ENCODE data around the gene RNF123. TPM values are rescaled to one million over a fixed set of nuclear protein-coding genes. Genes with fewer than 3 reads are reported as not detected.
"Not testable (repeated sequence)": the region's sequence is repeated elsewhere in the genome, so short reads cannot be mapped to it uniquely, and the experiment has no call there.

The RNF123 gene
- total RNA-seq, 1 donor = 37.4 TPM

DNA sequence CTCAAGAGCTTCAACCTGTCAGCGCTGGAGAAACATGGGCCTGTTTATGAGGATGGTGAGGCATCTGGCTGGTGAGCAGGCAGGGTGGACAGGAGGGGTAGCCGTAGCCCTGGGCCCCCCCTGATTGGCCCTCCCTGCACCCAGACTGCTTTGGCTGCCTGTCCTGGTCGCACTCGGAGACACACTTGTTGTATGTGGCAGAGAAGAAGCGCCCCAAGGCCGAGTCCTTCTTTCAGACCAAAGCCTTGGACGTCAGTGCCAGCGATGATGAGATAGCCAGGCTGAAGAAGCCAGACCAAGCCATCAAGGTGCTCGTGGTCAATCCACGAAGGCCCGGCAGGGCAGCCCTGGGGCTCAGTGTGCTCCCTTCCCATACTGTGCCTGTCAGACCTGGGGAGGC, 13.4 kb upstream of the RNF123 start:
- DNase-seq (ENCODE audit: low read depth in 2 of 3, low spot score in 2 of 3) = no peak

DNA sequence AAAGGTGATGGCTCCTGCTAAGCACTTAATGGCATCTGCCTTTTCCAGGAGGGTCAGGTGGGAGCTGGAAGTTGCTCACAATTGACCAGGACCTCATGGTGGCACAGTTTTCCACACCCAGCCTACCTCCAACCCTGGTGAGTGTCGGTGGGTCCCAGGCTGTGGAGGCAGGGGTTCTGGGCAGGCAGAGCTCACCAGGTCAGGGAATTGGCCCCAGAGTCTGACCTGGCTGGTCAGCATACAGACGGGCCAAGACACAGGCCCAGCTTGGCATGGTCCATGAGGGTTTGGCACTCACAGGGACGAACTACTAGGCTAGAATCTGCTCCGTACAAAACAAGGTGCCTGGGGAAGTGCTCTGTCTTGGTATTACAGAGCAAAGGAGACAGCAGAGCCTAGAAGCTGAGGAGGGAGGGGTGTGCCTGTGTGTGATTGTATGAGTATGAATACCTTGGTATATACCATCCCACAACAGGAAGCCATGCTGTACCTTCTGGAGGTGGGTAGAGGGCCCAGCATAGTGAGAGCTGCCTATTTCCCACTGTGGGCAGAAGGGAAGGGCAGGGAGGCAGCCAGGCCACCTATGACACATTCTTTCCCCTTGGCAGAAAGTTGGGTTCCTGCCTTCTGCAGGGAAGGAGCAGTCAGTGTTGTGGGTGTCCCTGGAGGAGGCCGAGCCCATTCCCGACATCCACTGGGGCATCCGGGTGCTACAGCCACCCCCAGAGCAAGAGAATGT, 8.7 kb upstream of the RNF123 start:
- DNase-seq (ENCODE audit: low read depth in 2 of 3, low spot score in 2 of 3) = no peak

DNA sequence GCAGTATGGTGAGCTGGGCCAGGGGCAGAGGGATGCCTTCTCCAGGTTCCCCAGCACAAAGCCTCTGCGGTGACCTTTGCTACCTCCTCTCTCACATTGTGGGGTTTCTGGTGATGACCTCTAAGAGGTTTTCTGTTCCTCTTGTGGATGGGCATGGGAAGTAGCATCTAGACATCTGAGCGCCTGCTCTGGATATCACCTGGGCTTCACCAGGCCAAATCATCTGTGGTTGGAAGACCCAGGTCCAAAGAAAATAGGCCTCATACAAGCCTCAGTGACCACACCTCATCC, 8.2 kb upstream of the RNF123 start:
- DNase-seq (ENCODE audit: low read depth in 2 of 3, low spot score in 2 of 3) = no peak

DNA sequence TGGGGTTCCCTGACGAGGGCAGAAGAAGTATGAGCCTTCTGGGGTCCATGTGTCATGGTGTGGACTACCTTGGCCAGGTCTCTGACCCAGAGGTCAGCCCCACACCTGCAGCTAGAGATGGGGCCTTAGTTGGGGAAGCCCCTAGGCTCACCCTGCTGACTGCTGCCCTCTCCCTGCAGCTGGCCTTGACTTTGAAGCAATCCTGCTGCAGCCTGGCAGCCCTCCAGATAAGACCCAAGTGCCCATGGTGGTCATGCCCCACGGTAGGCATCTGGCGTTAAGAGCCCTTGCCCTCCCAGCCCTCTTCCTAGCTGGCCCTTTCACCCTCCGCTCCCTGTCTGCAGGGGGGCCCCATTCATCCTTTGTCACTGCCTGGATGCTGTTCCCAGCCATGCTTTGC, 7.8 kb upstream of the RNF123 start:
- no peak for DNase-seq (ENCODE audit: low read depth in 2 of 3, low spot score in 2 of 3)

DNA sequence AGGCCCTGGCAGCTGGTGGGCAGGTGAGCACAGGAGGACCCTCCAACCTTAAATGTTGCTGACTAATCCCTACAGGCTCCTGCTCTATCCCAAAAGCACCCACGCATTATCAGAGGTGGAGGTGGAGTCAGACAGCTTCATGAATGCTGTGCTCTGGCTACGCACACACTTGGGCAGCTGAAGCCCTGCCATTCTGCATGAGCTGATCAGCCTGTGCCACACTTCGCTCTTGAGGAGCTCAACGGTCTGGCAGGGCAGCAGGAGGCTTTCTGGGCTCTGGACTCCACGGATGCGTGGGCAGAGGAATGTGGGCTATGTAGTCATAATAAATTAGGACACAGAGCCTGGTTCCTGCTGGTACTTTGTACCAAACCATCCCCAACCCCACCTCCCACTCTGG, 6.2 kb upstream of the RNF123 start:
- DNase-seq (ENCODE audit: low read depth in 2 of 3, low spot score in 2 of 3) = no peak

DNA sequence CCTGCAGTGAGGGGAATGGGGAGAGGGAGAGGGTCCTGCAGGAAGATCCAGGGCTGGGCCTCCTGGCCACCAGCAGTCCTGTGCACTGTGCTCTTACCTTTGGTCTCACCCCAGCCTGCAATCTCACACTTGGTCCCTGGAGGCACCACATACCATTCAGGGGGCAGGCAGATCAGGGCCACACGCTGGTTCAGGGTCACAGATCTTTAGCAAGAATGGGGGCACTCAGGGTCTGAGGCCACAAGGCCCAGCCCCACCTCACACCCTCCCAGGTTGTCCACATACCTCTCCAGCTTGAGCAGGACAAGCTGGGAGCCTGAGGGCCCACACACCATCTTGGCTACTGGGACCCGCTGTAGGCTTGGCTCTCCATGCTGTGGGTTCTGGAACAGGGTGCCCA, 4.9 kb upstream of the RNF123 start:
- not testable (repeated sequence) for DNase-seq (ENCODE audit: low read depth in 2 of 3, low spot score in 2 of 3)

DNA sequence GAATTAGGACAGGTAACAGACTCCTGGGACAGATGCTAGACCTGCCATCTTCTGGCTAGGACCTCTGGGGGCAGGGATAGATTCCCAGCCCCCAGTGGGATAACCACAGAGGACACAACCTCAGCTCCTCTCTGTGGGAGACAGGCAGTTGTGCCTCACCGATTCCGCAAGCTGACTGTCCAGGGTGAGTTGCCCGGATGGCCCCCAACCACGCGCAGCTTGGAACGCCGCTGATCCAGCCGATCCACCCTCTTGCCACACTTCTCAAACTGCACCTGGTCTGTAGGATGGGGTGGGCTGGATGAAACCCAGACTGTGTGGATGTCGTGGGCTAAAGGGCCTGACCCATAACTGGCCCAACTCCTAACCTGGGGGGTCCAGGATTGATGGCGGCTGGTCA, 4.3 kb upstream of the RNF123 start:
- DNase-seq (ENCODE audit: low read depth in 2 of 3, low spot score in 2 of 3) = not testable (repeated sequence)

DNA sequence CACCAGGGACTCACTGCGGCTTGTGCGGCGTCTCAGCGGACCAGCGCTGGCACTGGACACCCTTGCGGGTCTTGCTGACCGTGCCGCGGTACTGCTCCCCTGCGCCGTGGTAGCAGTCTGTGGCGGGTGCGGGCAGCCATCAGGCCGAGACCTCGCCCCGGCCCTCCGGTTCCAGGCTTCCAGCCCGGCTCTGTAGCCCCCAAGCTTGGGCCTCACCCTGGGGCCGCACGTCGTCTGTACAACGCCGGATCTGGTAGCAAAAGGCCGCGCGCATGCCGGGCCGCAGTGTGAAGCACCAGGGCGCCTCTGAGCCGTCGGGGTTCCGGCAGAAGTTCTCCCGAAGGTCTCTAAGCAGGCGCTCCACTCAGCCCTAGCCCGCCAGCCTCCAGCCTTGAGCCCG, 3.5 kb upstream of the RNF123 start:
- not testable (repeated sequence) for DNase-seq (ENCODE audit: low read depth in 2 of 3, low spot score in 2 of 3)

DNA sequence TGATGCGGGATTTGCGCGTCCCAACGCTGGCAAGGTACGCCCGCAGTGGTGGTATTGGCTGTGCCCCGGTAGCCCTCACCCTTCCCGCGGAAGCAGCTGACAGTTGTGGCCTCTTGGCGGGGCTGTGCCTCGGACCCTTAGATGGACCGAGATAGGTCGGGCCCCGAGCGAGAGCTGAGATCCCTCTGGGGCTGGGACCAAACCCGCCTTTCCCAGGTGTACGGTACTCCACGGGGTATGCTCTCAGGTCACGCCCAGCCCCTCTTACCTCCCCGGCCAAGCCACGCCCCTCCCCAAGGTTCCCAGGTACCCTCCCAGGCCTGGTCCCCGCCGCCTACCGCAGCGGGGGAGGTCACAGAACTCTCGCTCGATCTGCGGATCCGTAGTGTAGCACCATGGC, 3.0 kb upstream of the RNF123 start:
- peak in 2 of 3 donors; percentile 8 to 18 for DNase-seq (ENCODE audit: low read depth in 2 of 3, low spot score in 2 of 3)

DNA sequence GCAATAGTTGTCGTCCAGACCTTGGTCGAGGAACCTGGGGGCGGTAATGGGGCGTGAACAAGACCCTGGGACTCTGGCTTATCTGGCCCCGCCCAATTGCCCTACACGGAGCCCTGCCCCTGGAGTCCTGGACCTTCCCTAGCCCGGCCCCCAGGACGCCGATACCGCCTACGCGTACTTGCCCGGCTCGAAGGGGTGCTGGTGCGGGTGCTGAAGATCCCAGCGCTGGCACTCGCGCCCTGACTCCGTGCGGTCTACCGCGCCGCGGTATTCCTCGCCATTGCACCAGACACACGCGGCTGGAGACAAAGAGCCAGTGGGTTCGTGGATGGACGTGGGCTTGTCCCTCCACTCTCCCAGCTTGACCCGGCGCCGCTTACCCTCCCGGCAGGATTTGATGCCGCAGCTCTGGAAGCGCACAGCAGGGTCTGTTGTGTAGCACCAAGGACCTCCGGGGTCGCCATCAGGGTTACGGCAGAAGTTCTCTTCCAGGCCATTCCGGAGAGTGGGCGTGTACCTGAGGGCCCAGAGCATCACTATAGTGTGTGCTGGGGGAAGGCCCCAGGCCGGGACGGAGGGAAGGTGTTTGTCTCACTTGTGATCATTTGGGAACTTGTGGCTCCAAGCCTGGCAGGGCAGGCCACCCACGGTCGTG, 2.5 kb upstream of the RNF123 start:
- DNase-seq (ENCODE audit: low read depth in 2 of 3, low spot score in 2 of 3) = peak in 2 of 3 donors; percentile 37 to 53

DNA sequence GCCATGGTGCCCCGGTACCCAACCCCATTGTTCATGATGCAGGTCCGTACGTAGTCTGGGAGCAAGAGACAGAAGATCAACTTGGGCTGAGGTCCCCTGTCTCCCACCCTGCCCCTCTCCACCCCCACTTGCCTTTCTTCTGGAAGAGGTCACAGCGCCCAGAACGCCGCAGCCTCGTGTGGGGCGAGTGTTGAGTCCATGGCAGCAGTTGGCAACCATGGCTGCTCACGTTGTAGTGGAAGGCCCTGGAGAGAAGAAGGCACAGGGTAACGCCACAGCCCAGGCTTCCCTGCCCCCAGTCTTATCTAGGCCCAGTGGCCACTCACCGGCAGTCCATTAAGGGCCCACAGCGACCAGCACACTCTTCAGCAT, 1.9 kb upstream of the RNF123 start:
- DNase-seq (ENCODE audit: low read depth in 2 of 3, low spot score in 2 of 3) = not testable (repeated sequence)

DNA sequence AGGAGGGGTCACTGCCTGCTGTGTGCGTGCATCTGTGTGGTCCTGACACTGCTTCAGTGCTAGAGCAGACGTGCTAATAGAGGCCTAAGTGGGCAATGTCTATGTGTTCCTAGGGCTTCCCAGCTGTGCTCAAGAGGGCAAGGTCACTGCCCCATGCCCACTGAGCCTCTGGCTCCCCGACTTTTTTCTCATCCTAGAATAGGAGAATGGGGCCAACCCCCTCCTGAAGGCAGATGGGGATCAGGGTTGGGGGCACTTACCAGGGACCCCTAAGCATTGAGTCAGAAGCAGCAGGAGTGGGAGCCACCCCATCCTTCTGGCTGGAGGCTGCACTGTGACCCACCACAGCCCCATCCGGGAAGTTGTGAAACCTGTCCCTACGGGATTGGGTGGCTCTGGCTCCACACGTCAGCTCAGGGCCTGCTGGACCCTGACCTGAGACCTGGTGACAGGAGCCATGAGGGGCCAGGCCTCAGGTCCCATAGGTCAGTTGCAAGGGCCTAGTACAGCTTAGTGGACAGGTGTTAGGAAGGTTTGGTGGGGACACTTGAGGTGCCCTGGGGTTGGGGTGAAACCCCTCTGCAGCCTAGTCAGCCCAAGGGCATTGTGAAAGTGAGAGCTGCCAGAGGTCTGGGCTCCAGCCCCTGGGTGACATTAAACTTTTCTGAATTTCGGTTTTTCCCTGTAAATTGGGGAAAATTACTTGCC, 865 bp upstream of the RNF123 start:
- DNase-seq (ENCODE audit: low read depth in 2 of 3, low spot score in 2 of 3) = not testable (repeated sequence)

DNA sequence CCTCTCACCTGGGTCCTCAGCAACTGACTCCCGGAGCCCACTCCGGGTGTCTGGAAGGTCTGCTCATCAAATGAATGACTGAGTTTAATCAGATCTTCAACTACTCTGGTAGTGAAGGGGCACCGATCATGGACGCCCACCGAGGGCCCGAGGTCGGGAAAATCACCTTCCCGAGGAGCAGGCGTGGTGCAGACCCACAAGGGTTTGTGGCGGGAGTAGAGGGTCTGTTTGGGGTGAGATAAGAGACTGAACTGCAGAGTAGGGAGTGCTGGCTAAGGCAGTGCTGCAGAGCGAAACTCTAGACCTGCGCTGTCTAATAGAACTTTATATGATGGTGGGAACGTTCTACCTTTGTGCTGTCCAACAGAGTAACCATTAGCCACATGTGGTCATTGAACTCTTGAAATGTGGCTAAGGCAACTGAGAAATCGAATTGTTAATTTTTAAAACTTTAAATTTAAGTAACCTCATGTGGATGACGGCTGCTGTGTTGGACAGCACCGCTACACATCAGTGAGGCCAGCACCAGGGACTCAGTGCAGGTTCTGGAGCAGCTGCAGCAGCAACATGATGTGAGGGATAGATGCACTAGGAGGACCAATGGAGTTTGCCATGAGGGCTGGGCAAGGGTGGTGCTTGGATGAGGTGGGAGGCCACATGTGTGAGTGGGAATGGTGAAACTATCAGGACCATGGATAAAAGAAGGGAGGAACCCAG, 709 bp downstream of the RNF123 start:
- DNase-seq (ENCODE audit: low read depth in 2 of 3, low spot score in 2 of 3) = peak in 1 of 3 donors; percentile 18

DNA sequence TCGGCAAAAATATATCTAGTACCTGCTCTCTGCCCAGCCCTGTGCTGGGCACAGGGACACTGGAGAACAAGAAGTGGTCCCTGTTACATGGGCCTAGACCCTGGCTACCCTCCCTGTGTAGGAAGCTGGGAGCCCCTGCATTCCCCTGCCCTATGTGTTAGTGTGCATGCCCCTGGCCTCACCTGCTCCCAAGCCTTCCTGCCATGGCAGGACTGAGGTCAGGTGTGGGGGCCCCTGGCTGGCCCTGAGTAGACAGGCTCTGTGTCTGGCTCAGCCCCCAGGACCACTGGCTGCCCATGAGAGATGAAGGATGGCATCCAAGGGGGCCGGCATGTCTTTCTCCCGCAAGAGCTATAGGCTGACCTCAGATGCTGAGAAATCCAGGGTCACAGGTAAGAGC, 1.5 kb downstream of the RNF123 start:
- not testable (repeated sequence) for DNase-seq (ENCODE audit: low read depth in 2 of 3, low spot score in 2 of 3)

DNA sequence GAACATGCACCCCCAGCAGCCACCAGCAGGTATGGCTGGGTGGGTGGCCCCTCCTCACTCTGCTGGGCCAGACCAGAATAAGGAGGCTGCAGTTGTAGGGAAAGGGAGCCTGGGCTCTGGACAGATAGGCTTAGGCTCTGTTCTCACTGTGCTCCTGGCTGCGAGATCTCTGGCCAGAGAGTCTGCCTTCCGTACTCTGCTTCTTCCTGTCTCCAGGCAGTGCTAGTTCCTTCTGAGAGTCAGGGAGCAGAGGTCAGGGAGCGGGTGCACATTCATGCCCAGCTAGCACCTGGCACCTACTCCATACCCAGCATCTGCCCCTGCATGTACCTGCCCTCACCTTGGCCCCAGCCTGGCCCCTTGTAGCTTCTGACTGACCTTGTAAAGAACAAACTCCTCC, 2.1 kb downstream of the RNF123 start:
- DNase-seq (ENCODE audit: low read depth in 2 of 3, low spot score in 2 of 3) = not testable (repeated sequence)

DNA sequence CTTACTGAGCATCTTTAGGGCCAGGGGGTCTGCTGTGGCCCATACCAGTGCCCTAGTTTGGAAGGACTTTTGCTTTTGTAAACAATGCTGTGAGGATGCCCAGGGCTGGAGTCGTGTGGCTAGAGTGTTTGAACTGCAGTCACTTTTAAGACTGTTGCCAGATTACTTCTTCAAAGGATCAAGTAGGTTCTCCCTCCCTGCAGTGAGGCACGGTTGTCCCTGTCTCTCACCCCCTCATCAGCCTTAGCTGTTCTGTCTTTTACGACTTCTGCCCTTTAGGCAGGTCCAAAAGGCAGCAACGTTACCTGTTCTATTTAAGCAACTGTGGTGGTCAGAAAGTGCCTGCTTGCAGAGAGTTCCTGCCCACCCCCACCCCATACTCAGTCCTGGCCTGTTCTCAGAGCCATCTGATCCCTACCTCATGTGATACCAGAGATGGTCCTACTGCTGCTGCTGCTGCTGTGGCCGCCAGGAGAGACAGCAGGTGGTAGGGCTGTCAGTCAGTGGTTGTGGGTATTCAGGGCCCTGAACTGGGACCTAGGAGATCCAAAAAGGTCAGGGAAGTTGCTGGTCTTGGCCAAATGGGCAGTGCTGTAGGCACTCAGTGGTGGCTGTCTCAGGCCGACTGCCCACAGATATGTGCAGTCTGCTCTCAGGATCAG, 5.2 kb downstream of the RNF123 start:
- not testable (repeated sequence) for DNase-seq (ENCODE audit: low read depth in 2 of 3, low spot score in 2 of 3)

DNA sequence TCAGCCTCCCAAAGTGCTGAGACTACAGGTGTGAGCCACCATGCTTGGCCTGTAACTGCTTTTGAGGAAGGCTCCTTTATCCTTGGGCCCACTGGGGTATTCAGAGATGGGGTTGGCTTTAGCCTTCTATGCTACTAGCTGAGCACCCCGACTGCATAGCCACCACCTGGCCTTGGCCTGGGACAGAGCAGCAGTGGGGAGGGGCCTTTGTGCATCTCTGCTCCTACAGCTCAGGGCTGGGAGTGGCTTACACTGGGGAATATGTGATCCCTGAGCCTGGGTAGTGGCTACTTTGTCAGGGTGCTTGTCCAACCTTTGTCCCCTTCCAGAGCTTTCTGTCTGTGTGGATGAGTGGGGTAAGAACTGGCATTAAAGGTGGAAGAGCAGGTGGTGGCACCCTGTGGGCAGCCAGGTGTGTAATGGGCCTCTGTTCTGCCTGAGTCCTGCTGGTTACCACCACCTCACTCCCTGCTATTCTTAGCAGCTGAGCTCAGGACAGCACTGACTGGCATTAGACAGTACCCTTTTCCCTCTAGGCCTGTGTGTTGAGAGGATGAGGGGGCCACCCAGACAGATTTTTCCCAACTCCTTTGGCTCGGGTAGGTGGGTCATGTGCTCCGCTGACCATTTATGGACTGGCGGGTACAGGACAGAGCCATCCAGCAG, 6.1 kb downstream of the RNF123 start:
- not testable (repeated sequence) for DNase-seq (ENCODE audit: low read depth in 2 of 3, low spot score in 2 of 3)

DNA sequence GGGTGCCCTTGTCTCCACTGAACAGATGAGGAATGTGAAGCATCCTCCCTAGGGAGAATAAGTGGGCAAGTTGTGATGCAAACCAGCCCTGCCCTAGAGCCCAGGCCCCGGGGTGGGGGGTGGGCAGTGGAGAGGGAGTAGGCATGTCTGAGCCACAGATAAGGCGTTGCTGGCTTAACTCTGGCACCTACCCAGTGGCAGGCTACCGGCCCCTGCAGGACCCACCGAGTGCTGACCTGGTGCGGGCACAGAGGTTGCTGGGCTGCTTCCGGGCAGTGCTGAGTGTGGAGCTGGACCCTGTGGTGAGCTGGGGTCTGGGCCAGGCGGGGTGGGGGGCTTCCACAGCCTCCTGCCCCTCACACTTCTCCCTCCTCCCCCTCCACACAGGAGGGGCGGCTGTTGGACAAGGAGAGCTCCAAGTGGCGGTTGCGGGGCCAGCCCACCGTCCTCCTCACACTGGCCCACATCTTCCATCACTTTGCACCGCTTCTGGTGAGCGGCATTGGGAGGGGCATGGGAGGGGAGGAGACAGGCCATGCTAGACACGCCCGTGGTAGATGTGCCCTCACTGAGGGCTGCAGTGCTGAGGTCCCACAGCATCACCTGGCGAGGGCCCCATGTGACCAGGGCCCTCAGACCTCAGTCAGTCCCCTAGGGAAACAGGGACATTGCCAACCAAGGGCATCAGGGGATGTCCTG, 10.1 kb downstream of the RNF123 start:
- no peak for DNase-seq (ENCODE audit: low read depth in 2 of 3, low spot score in 2 of 3)

DNA sequence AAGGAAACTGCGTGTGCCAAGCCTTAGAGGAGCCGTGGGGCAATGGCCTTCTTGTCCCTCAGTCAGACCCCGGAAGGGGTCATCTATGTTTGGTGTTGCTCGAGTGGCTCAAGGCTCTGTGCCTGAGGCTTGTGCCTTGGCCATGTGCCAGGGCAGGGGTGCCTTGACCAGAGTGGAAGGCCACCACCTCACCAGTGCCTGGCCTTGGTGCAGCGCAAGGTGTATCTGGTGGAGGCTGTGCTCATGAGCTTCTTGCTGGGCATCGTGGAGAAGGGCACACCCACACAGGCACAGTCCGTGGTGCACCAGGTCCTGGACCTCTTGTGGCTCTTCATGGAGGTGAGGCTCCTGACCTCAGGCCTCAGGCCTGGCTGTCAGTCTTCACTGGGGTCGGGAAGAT, 10.7 kb downstream of the RNF123 start:
- DNase-seq (ENCODE audit: low read depth in 2 of 3, low spot score in 2 of 3) = no peak

All from hematopoietic multipotent progenitor cell (in vitro differentiated cells).